ENCODE data around the gene SLC25A40.
"Not testable (repeated sequence)": the region's sequence is repeated elsewhere in the genome, so short reads cannot be mapped to it uniquely, and the experiment has no call there.

The SLC25A40 gene

GRCh38 chr7:87876040-87876868 lies at the start of gene SLC25A40, which contains the start of gene DBF4:
SLC25A40 (minus strand) TSS chr7:87876360; CDS start chr7:87858727, 17,633 bp downstream.
DBF4 (plus strand) TSS chr7:87876493; CDS start chr7:87876733, 240 bp downstream.
- peak; percentile 98 for DNase-seq

GRCh38 chr7:87922759-87923395 lies 46.7 kb upstream of the SLC25A40 start:
- DNase-seq, result not testable (repeated sequence)

- no peak for DNase-seq
Measured at GRCh38 chr7:87920578-87920977, 44.4 kb upstream of the SLC25A40 start.

GRCh38 chr7:87919875-87920274 lies 43.7 kb upstream of the SLC25A40 start:
- no peak for DNase-seq

- DNase-seq, result no peak
Measured at GRCh38 chr7:87918740-87919139, 42.6 kb upstream of the SLC25A40 start.

- DNase-seq, result no peak
Measured at GRCh38 chr7:87912121-87912520, 36.0 kb upstream of the SLC25A40 start.

GRCh38 chr7:87908814-87909213 lies 32.7 kb upstream of the SLC25A40 start:
- not testable (repeated sequence) for DNase-seq

- not testable (repeated sequence) for DNase-seq
Measured at GRCh38 chr7:87907136-87907906, 31.2 kb upstream of the SLC25A40 start.

- no peak for DNase-seq
Measured at GRCh38 chr7:87899255-87899654, 23.1 kb upstream of the SLC25A40 start.

GRCh38 chr7:87895363-87895762 lies 19.2 kb upstream of the SLC25A40 start:
- no peak for DNase-seq

GRCh38 chr7:87886875-87887274 lies 10.7 kb upstream of the SLC25A40 start:
- peak; percentile 4 for DNase-seq

GRCh38 chr7:87885018-87885417 lies 8.9 kb upstream of the SLC25A40 start:
- no peak for DNase-seq

- no peak for DNase-seq
Measured at GRCh38 chr7:87882151-87882937, 6.2 kb upstream of the SLC25A40 start.

- no peak for DNase-seq
Measured at GRCh38 chr7:87878208-87878735, 2.1 kb upstream of the SLC25A40 start.

- no peak for DNase-seq
Measured at GRCh38 chr7:87877366-87878040, 1.3 kb upstream of the SLC25A40 start.

GRCh38 chr7:87876869-87877234 lies 692 bp upstream of the SLC25A40 start:
- DNase-seq, result no peak

- DNase-seq, result peak; percentile 60
Measured at GRCh38 chr7:87875151-87876039, 765 bp downstream of the SLC25A40 start.

GRCh38 chr7:87874066-87874465 lies 2.1 kb downstream of the SLC25A40 start:
- no peak for DNase-seq

GRCh38 chr7:87873328-87873727 lies 2.8 kb downstream of the SLC25A40 start:
- DNase-seq, result not testable (repeated sequence)

- DNase-seq, result no peak
Measured at GRCh38 chr7:87872346-87872745, 3.8 kb downstream of the SLC25A40 start.

- no peak for DNase-seq
Measured at GRCh38 chr7:87870471-87870870, 5.7 kb downstream of the SLC25A40 start.
